ENCODE measurements around the gene ATG7.
"Not testable (repeated sequence)": the region's sequence is repeated elsewhere in the genome, so short reads cannot be mapped to it uniquely, and the experiment has no call there.

ATG7 gene

DNA sequence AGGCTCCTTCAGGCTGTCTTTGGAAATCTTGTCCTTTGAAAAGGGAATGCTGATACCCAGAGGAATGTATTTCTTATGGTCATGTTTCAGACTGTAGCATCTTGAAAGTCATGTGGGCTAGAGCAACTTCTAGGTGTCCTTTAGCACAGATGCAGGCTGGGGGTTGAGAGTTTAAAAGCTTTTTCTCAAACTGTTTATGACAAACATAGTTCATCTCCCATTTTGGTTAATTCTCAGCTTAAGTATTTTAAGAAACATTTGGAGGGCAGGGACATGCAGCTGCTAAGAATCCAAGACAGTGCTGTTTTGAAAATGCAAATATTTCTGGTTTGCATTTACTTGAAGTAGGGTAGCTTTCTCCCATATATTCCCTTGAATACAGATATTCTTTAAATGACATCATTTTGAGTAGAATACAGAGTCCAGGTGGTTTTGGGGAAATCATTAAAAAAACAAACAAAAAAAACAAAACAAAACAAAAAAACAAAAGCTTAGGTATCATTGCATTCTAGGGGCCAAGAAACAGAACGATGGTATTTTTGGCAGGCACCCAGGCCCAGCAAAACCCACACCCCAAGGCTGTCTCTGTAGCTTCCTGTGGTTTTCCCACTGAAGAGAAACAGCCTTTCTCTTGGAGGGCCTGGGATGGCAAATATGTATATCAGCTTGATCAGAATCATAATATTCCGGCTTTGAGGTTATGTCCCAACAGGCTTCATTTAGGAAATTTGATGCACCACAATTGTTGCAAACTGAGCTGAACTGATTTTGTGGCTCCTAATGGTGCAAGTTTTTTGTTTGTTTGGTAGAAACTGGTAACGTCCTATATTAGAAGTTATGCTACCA lies 120.0 kb downstream of the ATG7 start:
- H3K9ac ChIP-seq (ENCODE audit: low read depth, low read length) = no peak overlapping the region
- no peaks in the 10 kb centered on the region for H3K27me3 ChIP-seq (ENCODE audit: control insufficient read depth, insufficient read depth, low read length)
- H3K4me1 ChIP-seq (ENCODE audit: control insufficient read depth, insufficient read depth, low read length) = peaks cover 29% of the 10 kb centered on the region
- H3K36me3 ChIP-seq (ENCODE audit: insufficient read depth, low read length) = peaks cover 3% of the 10 kb centered on the region
- H3K9me3 ChIP-seq (replicated peaks; ENCODE audit: low read length) = no peaks in the 10 kb centered on the region
- H3K4me3 ChIP-seq (ENCODE audit: low read length) = no peak overlapping the region
- H3K4me2 ChIP-seq (ENCODE audit: low read length) = peak overlapping the region; percentile 28

- no peak overlapping the region for H3K4me3 ChIP-seq (ENCODE audit: low read length)
- H3K9me3 ChIP-seq (replicated peaks; ENCODE audit: low read length) = no peaks in the 10 kb centered on the region
- H3K27me3 ChIP-seq (ENCODE audit: control insufficient read depth, insufficient read depth, low read length) = no peaks in the 10 kb centered on the region
- H3K36me3 ChIP-seq (ENCODE audit: insufficient read depth, low read length) = peaks cover 3% of the 10 kb centered on the region
- H3K9ac ChIP-seq (ENCODE audit: low read depth, low read length) = no peak overlapping the region
- H3K4me2 ChIP-seq (ENCODE audit: low read length) = peak overlapping the region; percentile 28
- H3K4me1 ChIP-seq (ENCODE audit: control insufficient read depth, insufficient read depth, low read length) = peaks cover 29% of the 10 kb centered on the region
Measured at GRCh38 chr3:11392860-11393114, 120.6 kb downstream of the ATG7 start.

DNA sequence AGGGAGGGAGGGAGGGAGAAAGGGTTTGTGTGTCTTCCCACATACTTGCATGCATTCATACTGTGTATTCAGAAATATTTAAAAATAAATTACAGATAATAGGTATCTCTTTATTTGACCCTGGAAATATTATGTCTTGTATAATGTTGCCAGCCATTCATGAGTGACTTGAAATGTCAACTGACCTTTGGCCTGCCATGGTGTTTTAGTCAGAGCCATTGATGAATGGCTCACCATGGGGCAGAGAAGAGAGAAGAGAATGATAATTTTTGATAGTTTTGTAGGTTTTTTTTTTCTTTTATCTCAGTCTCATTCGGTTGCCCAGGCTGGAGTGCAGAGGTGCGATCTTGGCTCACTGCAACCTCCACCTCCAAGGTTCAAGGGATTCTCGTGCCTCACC lies 121.2 kb downstream of the ATG7 start:
- Histone ChIP-seq H3K9ac (ENCODE audit: low read depth, low read length) (no peak overlapping the region), H3K4me2 (ENCODE audit: low read length) (no peak overlapping the region), H3K4me3 (ENCODE audit: low read length) (no peak overlapping the region), H3K36me3 (ENCODE audit: insufficient read depth, low read length) (peaks cover 3% of the 10 kb centered on the region), H3K27me3 (ENCODE audit: control insufficient read depth, insufficient read depth, low read length) (no peaks in the 10 kb centered on the region), H3K4me1 (ENCODE audit: control insufficient read depth, insufficient read depth, low read length) (peaks cover 29% of the 10 kb centered on the region), H3K9me3 (replicated peaks; ENCODE audit: low read length) (no peaks in the 10 kb centered on the region)

- no peak overlapping the region for H3K4me3 ChIP-seq (ENCODE audit: low read length)
- H3K9me3 ChIP-seq (replicated peaks; ENCODE audit: low read length) = no peaks in the 10 kb centered on the region
- no peaks in the 10 kb centered on the region for H3K27me3 ChIP-seq (ENCODE audit: control insufficient read depth, insufficient read depth, low read length)
- H3K9ac ChIP-seq (ENCODE audit: low read depth, low read length) = no peak overlapping the region
- peaks cover 3% of the 10 kb centered on the region for H3K36me3 ChIP-seq (ENCODE audit: insufficient read depth, low read length)
- peaks cover 29% of the 10 kb centered on the region for H3K4me1 ChIP-seq (ENCODE audit: control insufficient read depth, insufficient read depth, low read length)
- no peak overlapping the region for H3K4me2 ChIP-seq (ENCODE audit: low read length)
Measured at GRCh38 chr3:11394392-11394791, 122.2 kb downstream of the ATG7 start.

- H3K9ac ChIP-seq (ENCODE audit: low read depth, low read length) = no peak overlapping the region
- no peaks in the 10 kb centered on the region for H3K9me3 ChIP-seq (replicated peaks; ENCODE audit: low read length)
- no peaks in the 10 kb centered on the region for H3K27me3 ChIP-seq (ENCODE audit: control insufficient read depth, insufficient read depth, low read length)
- peaks cover 9% of the 10 kb centered on the region for H3K36me3 ChIP-seq (ENCODE audit: insufficient read depth, low read length)
- no peak overlapping the region for H3K4me3 ChIP-seq (ENCODE audit: low read length)
- H3K4me1 ChIP-seq (ENCODE audit: control insufficient read depth, insufficient read depth, low read length) = no peaks in the 10 kb centered on the region
- no peak overlapping the region for H3K4me2 ChIP-seq (ENCODE audit: low read length)
Measured at GRCh38 chr3:11400213-11400612, 128.0 kb downstream of the ATG7 start.

GRCh38 chr3:11401434-11401833 lies 129.2 kb downstream of the ATG7 start:
- Histone ChIP-seq H3K4me3 (ENCODE audit: low read length) (no peak overlapping the region), H3K4me2 (ENCODE audit: low read length) (no peak overlapping the region), H3K9ac (ENCODE audit: low read depth, low read length) (no peak overlapping the region), H3K4me1 (ENCODE audit: control insufficient read depth, insufficient read depth, low read length) (no peaks in the 10 kb centered on the region), H3K36me3 (ENCODE audit: insufficient read depth, low read length) (peaks cover 14% of the 10 kb centered on the region), H3K27me3 (ENCODE audit: control insufficient read depth, insufficient read depth, low read length) (no peaks in the 10 kb centered on the region), H3K9me3 (replicated peaks; ENCODE audit: low read length) (no peaks in the 10 kb centered on the region)

DNA sequence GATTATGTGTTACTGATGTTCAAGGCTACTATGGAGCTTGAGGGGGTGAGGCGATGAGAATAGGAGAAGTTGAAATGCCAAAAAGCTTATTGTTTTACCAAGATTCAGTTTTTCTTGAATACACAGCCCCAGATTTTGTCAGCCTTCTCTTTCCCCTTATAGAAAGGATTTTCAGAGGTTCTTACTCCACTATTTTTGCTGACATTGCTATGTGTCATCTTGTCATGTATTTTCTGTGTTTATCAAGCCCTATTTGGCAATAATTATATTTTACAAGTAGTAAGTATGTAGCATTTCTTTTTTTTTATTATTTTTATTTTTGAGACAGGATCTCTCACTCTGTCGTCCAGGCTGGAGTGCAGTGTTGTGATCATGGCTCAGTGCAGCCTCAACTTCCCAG lies 133.1 kb downstream of the ATG7 start:
- Histone ChIP-seq H3K4me1 (ENCODE audit: control insufficient read depth, insufficient read depth, low read length) (no peaks in the 10 kb centered on the region), H3K36me3 (ENCODE audit: insufficient read depth, low read length) (peaks cover 16% of the 10 kb centered on the region), H3K4me2 (ENCODE audit: low read length) (no peak overlapping the region), H3K4me3 (ENCODE audit: low read length) (no peak overlapping the region), H3K27me3 (ENCODE audit: control insufficient read depth, insufficient read depth, low read length) (no peaks in the 10 kb centered on the region), H3K9me3 (replicated peaks; ENCODE audit: low read length) (peaks cover 5% of the 10 kb centered on the region), H3K9ac (ENCODE audit: low read depth, low read length) (no peak overlapping the region)

GRCh38 chr3:11407644-11408043 lies 135.4 kb downstream of the ATG7 start:
- Histone ChIP-seq H3K27me3 (ENCODE audit: control insufficient read depth, insufficient read depth, low read length) (no peaks in the 10 kb centered on the region), H3K9ac (ENCODE audit: low read depth, low read length) (no peak overlapping the region), H3K9me3 (replicated peaks; ENCODE audit: low read length) (peaks cover 5% of the 10 kb centered on the region), H3K4me2 (ENCODE audit: low read length) (no peak overlapping the region), H3K4me1 (ENCODE audit: control insufficient read depth, insufficient read depth, low read length) (no peaks in the 10 kb centered on the region), H3K4me3 (ENCODE audit: low read length) (no peak overlapping the region), H3K36me3 (ENCODE audit: insufficient read depth, low read length) (peaks cover 16% of the 10 kb centered on the region)

- H3K27me3 ChIP-seq (ENCODE audit: control insufficient read depth, insufficient read depth, low read length); H3K4me1 ChIP-seq (ENCODE audit: control insufficient read depth, insufficient read depth, low read length); H3K4me3 ChIP-seq (ENCODE audit: low read length); H3K4me2 ChIP-seq (ENCODE audit: low read length); H3K9ac ChIP-seq (ENCODE audit: low read depth, low read length); H3K9me3 ChIP-seq (replicated peaks; ENCODE audit: low read length): not testable (repeated sequence)
- peaks cover 16% of the 10 kb centered on the region for H3K36me3 ChIP-seq (ENCODE audit: insufficient read depth, low read length)
Measured at GRCh38 chr3:11408324-11408859, 136.2 kb downstream of the ATG7 start.

GRCh38 chr3:11410564-11410963 lies 138.4 kb downstream of the ATG7 start:
- no peak overlapping the region for H3K4me3 ChIP-seq (ENCODE audit: low read length)
- peaks cover 13% of the 10 kb centered on the region for H3K36me3 ChIP-seq (ENCODE audit: insufficient read depth, low read length)
- H3K27me3 ChIP-seq (ENCODE audit: control insufficient read depth, insufficient read depth, low read length) = no peaks in the 10 kb centered on the region
- peaks cover 5% of the 10 kb centered on the region for H3K9me3 ChIP-seq (replicated peaks; ENCODE audit: low read length)
- H3K4me1 ChIP-seq (ENCODE audit: control insufficient read depth, insufficient read depth, low read length) = peaks cover 9% of the 10 kb centered on the region
- H3K4me2 ChIP-seq (ENCODE audit: low read length) = no peak overlapping the region
- H3K9ac ChIP-seq (ENCODE audit: low read depth, low read length) = no peak overlapping the region

DNA sequence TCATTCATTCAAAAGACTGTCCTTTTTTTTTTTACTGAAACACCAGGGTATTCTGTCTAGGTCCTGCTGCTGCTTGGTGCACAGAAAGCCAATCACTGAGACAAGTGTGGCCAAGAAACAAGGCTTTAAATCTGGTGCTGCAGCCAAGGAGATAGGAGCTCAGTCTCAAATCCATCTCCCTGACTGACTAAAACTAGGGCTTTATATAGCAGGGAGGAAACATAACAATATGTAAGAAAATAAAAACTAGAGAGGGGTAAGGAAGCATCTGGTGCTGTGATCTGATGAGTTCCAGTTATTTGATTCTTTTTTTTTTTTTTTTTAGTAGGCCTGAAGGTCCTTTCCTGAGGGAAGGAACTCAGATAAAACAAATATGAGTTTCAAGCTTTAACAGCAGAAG lies 139.8 kb downstream of the ATG7 start:
- H3K27me3 ChIP-seq (ENCODE audit: control insufficient read depth, insufficient read depth, low read length) = no peaks in the 10 kb centered on the region
- peaks cover 8% of the 10 kb centered on the region for H3K36me3 ChIP-seq (ENCODE audit: insufficient read depth, low read length)
- peaks cover 5% of the 10 kb centered on the region for H3K9me3 ChIP-seq (replicated peaks; ENCODE audit: low read length)
- no peak overlapping the region for H3K9ac ChIP-seq (ENCODE audit: low read depth, low read length)
- no peak overlapping the region for H3K4me3 ChIP-seq (ENCODE audit: low read length)
- H3K4me2 ChIP-seq (ENCODE audit: low read length) = no peak overlapping the region
- H3K4me1 ChIP-seq (ENCODE audit: control insufficient read depth, insufficient read depth, low read length) = peaks cover 15% of the 10 kb centered on the region

DNA sequence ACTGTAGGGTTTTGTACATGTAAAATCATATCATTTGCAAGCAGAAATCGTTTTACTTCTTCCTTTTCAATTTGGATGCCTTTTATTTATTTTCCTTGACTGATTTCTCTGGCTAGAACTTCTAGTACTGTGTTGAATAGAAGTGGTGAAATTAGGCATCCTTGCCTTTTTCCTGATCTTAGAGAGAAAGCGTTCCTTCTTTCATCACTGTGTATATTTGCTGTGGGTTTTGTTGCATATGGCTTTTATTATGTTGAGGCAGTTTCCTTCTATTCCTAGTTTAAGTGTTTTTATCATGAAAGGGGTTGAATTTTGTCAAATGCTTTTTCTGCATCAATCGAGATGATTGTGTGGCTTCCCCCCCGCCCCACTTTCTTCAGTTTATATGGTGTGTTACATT lies 140.9 kb downstream of the ATG7 start:
- Histone ChIP-seq H3K4me1 (ENCODE audit: control insufficient read depth, insufficient read depth, low read length) (peaks cover 15% of the 10 kb centered on the region), H3K9ac (ENCODE audit: low read depth, low read length) (no peak overlapping the region)

More for the DNA sequence above, 140.9 kb downstream of the ATG7 start:
- H3K27me3 ChIP-seq (ENCODE audit: control insufficient read depth, insufficient read depth, low read length) = no peaks in the 10 kb centered on the region
- peaks cover 5% of the 10 kb centered on the region for H3K9me3 ChIP-seq (replicated peaks; ENCODE audit: low read length)
- H3K4me2 ChIP-seq (ENCODE audit: low read length) = no peak overlapping the region
- H3K36me3 ChIP-seq (ENCODE audit: insufficient read depth, low read length) = peaks cover 2% of the 10 kb centered on the region
- H3K4me3 ChIP-seq (ENCODE audit: low read length) = no peak overlapping the region
